PC-3 (cell line): ENCODE data around the gene ARHGAP12.

Source experiments
- CTCF ChIP-seq: fragments of 300-600 bp; sonication (generic); conservative IDR thresholded peaks from 2 replicates; pipeline ENCODE4 v1.5.1; 2017; ENCODE audit warnings: antibody characterized with exemption, low read depth, mild to moderate bottlenecking, low read length
- EZH2phosphoT487 ChIP-seq: fragments of 300-600 bp; sonication (generic); IDR thresholded peaks from 2 replicates; pipeline ENCODE4 v1.6.1; 2018; ENCODE audit warnings: mild to moderate bottlenecking, antibody characterized with exemption, low read length, borderline replicate concordance

- no peak for TF ChIP-seq CTCF
- no peak for TF ChIP-seq EZH2phosphoT487
Measured at GRCh38 chr10:31832261-31832660, 96.4 kb downstream of the ARHGAP12 start.
